ENCODE results near the gene ACTR2.

ACTR2 gene

GRCh38 chr2:65212619-65213018 lies 15.0 kb upstream of the ACTR2 start:
- H3K27ac ChIP-seq: no peak overlapping the region
- no peak for TF ChIP-seq CTCF (conservative IDR thresholded peaks at IDR 0.05; ENCODE audit: low read depth, low read length)
- H3K4me3 ChIP-seq (IDR thresholded peaks at IDR 0.05; ENCODE audit: insufficient read depth, low read depth, low read length): no peak overlapping the region
- H3K36me3 ChIP-seq (ENCODE audit: insufficient read depth): no peaks in the 10 kb centered on the region
- no peak overlapping the region for H3K4me2 ChIP-seq
- H3K79me2 ChIP-seq (ENCODE audit: insufficient read depth, low read depth): no peaks in the 10 kb centered on the region
- H3K27me3 ChIP-seq (ENCODE audit: insufficient read depth, low read depth): no peaks in the 10 kb centered on the region
- H2AFZ ChIP-seq (ENCODE audit: low read depth): no peak overlapping the region
- H3K9ac ChIP-seq: no peak overlapping the region
- peaks cover 38% of the 10 kb centered on the region for H3K4me1 ChIP-seq (ENCODE audit: low read depth, poor library complexity, severe bottlenecking)
- no peaks in the 10 kb centered on the region for H4K20me1 ChIP-seq (ENCODE audit: insufficient read depth)

GRCh38 chr2:65213035-65213434 lies 14.6 kb upstream of the ACTR2 start:
- Histone ChIP-seq H3K79me2 (ENCODE audit: insufficient read depth, low read depth) (no peaks in the 10 kb centered on the region), H3K36me3 (ENCODE audit: insufficient read depth) (no peaks in the 10 kb centered on the region), H3K4me2 (no peak overlapping the region), H4K20me1 (ENCODE audit: insufficient read depth) (no peaks in the 10 kb centered on the region), H2AFZ (ENCODE audit: low read depth) (no peak overlapping the region), H3K27ac (no peak overlapping the region), H3K27me3 (ENCODE audit: insufficient read depth, low read depth) (no peaks in the 10 kb centered on the region), H3K9ac (no peak overlapping the region), H3K4me3 (IDR thresholded peaks at IDR 0.05; ENCODE audit: insufficient read depth, low read depth, low read length) (no peak overlapping the region), H3K4me1 (ENCODE audit: low read depth, poor library complexity, severe bottlenecking) (peaks cover 38% of the 10 kb centered on the region)
- no peak for TF ChIP-seq CTCF (conservative IDR thresholded peaks at IDR 0.05; ENCODE audit: low read depth, low read length)

GRCh38 chr2:65214361-65214760 lies 13.3 kb upstream of the ACTR2 start:
- H3K79me2 ChIP-seq (ENCODE audit: insufficient read depth, low read depth): no peaks in the 10 kb centered on the region
- TF ChIP-seq CTCF (conservative IDR thresholded peaks at IDR 0.05; ENCODE audit: low read depth, low read length): no peak
- peaks cover 38% of the 10 kb centered on the region for H3K4me1 ChIP-seq (ENCODE audit: low read depth, poor library complexity, severe bottlenecking)
- H3K9ac ChIP-seq: peak overlapping the region; percentile 47; the same call in 1 of the 2 replicates
- H2AFZ ChIP-seq (ENCODE audit: low read depth): no peak overlapping the region
- H3K4me3 ChIP-seq (IDR thresholded peaks at IDR 0.05; ENCODE audit: insufficient read depth, low read depth, low read length): no peak overlapping the region
- no peaks in the 10 kb centered on the region for H3K27me3 ChIP-seq (ENCODE audit: insufficient read depth, low read depth)
- no peaks in the 10 kb centered on the region for H3K36me3 ChIP-seq (ENCODE audit: insufficient read depth)
- H3K4me2 ChIP-seq: peak overlapping the region; percentile 70
- no peaks in the 10 kb centered on the region for H4K20me1 ChIP-seq (ENCODE audit: insufficient read depth)
- H3K27ac ChIP-seq: peak overlapping the region; percentile 67

- Histone ChIP-seq H2AFZ (ENCODE audit: low read depth) (no peak overlapping the region), H3K27me3 (ENCODE audit: insufficient read depth, low read depth) (no peaks in the 10 kb centered on the region), H3K4me1 (ENCODE audit: low read depth, poor library complexity, severe bottlenecking) (peaks cover 38% of the 10 kb centered on the region), H3K4me3 (IDR thresholded peaks at IDR 0.05; ENCODE audit: insufficient read depth, low read depth, low read length) (no peak overlapping the region), H3K36me3 (ENCODE audit: insufficient read depth) (no peaks in the 10 kb centered on the region), H4K20me1 (ENCODE audit: insufficient read depth) (no peaks in the 10 kb centered on the region), H3K79me2 (ENCODE audit: insufficient read depth, low read depth) (no peaks in the 10 kb centered on the region), H3K4me2 (peak overlapping the region; percentile 70), H3K9ac (peak overlapping the region; percentile 47; the same call in 1 of the 2 replicates), H3K27ac (peak overlapping the region; percentile 67)
- TF ChIP-seq CTCF (conservative IDR thresholded peaks at IDR 0.05; ENCODE audit: low read depth, low read length): no peak
Observed at GRCh38 chr2:65214843-65215242, 12.8 kb upstream of the ACTR2 start.
